Prostate gland (tissue), 2 donors: ENCODE results near the gene PCSK6. TPM values are rescaled to one million over a fixed set of nuclear protein-coding genes. Genes with fewer than 3 reads are reported as not detected.
A peak's percentile ranks its signal among the peaks of the same experiment; 100 is the strongest.
"Not testable (repeated sequence)": the region's sequence is repeated elsewhere in the genome, so short reads cannot be mapped to it uniquely, and the experiment has no call there.

Experiments used
- DNase-seq: peaks from one replicate; pipeline ENCODE4 v3.0.0-alpha.2; 2019; ENCODE audit warnings: low spot score
- H3K27ac ChIP-seq, 2 donors: fragments of 200-600 bp; sonication (generic); 2 replicates each; pipeline ENCODE4 v1.5.1; 2017 to 2019
- H3K27me3 ChIP-seq: fragments of 200-600 bp; sonication (generic); replicated peaks from 2 replicates; pipeline ENCODE4 v1.5.1; 2019; ENCODE audit not compliant: insufficient read depth
- H3K36me3 ChIP-seq, 2 donors: fragments of 200-600 bp; sonication (generic); 1 replicate in 1 of 2; 2 replicates in 1 of 2; pipeline versions ENCODE4 v1.5.1 to v1.8.1; 2017 to 2019
- H3K4me1 ChIP-seq: fragments of 200-600 bp; sonication (generic); replicated peaks from 2 replicates; pipeline ENCODE4 v1.5.1; 2019
- H3K4me3 ChIP-seq, 2 donors: fragments of 200-600 bp; sonication (generic); 2 replicates each; pipeline ENCODE4 v1.5.1; 2017 to 2019
- H3K9me3 ChIP-seq: fragments of 200-600 bp; sonication (generic); 2 replicates; pipeline ENCODE4 v1.5.1; 2017
- CTCF ChIP-seq, 4 experiments: fragments of 200-600 bp in 2 of 4; fragments of 450-650 bp in 2 of 4; sonication (generic) in 2 of 4; IDR thresholded peaks; 1 replicate in 3 of 4; 2 replicates in 1 of 4; pipeline ENCODE4 v1.5.1; 2016 to 2019; ENCODE audit warnings: antibody characterized with exemption in 4 of 4, mild to moderate bottlenecking in 2 of 4, moderate library complexity in 2 of 4
- POLR2A ChIP-seq: fragments of 450-650 bp; IDR thresholded peaks from one replicate; pipeline ENCODE4 v1.6.1; 2016; ENCODE audit warnings: antibody characterized with exemption, mild to moderate bottlenecking
- POLR2AphosphoS5 ChIP-seq: sonication (generic); formaldehyde crosslinking; IDR thresholded peaks from one replicate; pipeline ENCODE4 v1.6.1; 2017; ENCODE audit warnings: antibody characterized with exemption
- WGBS: methylation state at CpG from one replicate; pipeline ENCODE4 v1.1.5; 2018; 5-methylcytosine and 5-hydroxymethylcytosine counted together
- intact Hi-C: fragments of 100-400 bp; cut with DNase I; formaldehyde crosslinking; loops from one replicate; pipeline ENCODE4 v1.14.2; 2022
- total RNA-seq, 2 donors: library from RNA; depleted of rRNA; stranded (reverse); fragments of >200 nt; gene quantifications; one replicate each; pipeline ENCODE4 v1.1.0, GENCODE V29; 2016

PCSK6 gene
- total RNA-seq, 2 donors from 2014 or later, result 4.4 to 84.1 TPM

GRCh38 chr15:101358895-101359294, 130.6 kb downstream of the PCSK6 start:
- Histone ChIP-seq H3K4me3 (no peak overlapping the region), H3K27ac (no peak overlapping the region), H3K4me1 (no peaks in the 10 kb centered on the region), H3K9me3 (no peaks in the 10 kb centered on the region), H3K27me3 (no peaks in the 10 kb centered on the region), H3K36me3 (no peaks in the 10 kb centered on the region)
- 45% methylated on average over 7 of the region's 7 CpGs for WGBS
- DNase-seq, result peak; percentile 69
- TF ChIP-seq POLR2AphosphoS5 (peak; percentile 53), POLR2A (no peak), CTCF (IDR thresholded peaks at IDR 0.05) (no peak)
- intact Hi-C loops, result no loop called here

- no peaks in the 10 kb centered on the region for H3K4me1 ChIP-seq
- 93% methylated on average over 11 of the region's 11 CpGs for WGBS
- H3K9me3 ChIP-seq, result no peaks in the 10 kb centered on the region
- H3K4me3 ChIP-seq, result no peak overlapping the region
- intact Hi-C loops, result no loop called here
- H3K27me3 ChIP-seq, result no peaks in the 10 kb centered on the region
- TF ChIP-seq POLR2AphosphoS5 (no peak), CTCF (IDR thresholded peaks at IDR 0.05) (no peak), POLR2A (no peak)
- no peak overlapping the region for H3K27ac ChIP-seq
- no peaks in the 10 kb centered on the region for H3K36me3 ChIP-seq
- DNase-seq, result no peak
Observed at GRCh38 chr15:101357885-101358284, 131.6 kb downstream of the PCSK6 start.

GRCh38 chr15:101357333-101357732, 132.2 kb downstream of the PCSK6 start:
- H3K9me3 ChIP-seq, result no peaks in the 10 kb centered on the region
- no peak overlapping the region for H3K4me3 ChIP-seq
- DNase-seq, result no peak
- no peak overlapping the region for H3K27ac ChIP-seq
- intact Hi-C loops, result no loop called here
- no peaks in the 10 kb centered on the region for H3K27me3 ChIP-seq
- 89% methylated on average over 15 of the region's 15 CpGs for WGBS
- no peaks in the 10 kb centered on the region for H3K4me1 ChIP-seq
- TF ChIP-seq CTCF (IDR thresholded peaks at IDR 0.05), result no peak
- no peak for TF ChIP-seq POLR2AphosphoS5
- TF ChIP-seq POLR2A, result no peak
- no peaks in the 10 kb centered on the region for H3K36me3 ChIP-seq

GRCh38 chr15:101356512-101357172, 132.9 kb downstream of the PCSK6 start:
- H3K4me1 ChIP-seq, DNase-seq, H3K27ac ChIP-seq, H3K27me3 ChIP-seq, intact Hi-C loops, H3K9me3 ChIP-seq, H3K36me3 ChIP-seq, H3K4me3 ChIP-seq: not testable (repeated sequence)
- 91% methylated on average over 9 of the region's 9 CpGs for WGBS

GRCh38 chr15:101355678-101356464, 133.6 kb downstream of the PCSK6 start:
- TF ChIP-seq POLR2AphosphoS5, result no peak
- no peak for TF ChIP-seq POLR2A
- TF ChIP-seq CTCF (IDR thresholded peaks at IDR 0.05), result no peak
- H3K27ac ChIP-seq, result no peak overlapping the region
- no peaks in the 10 kb centered on the region for H3K4me1 ChIP-seq
- H3K27me3 ChIP-seq, result no peaks in the 10 kb centered on the region
- H3K36me3 ChIP-seq, result no peaks in the 10 kb centered on the region
- no peaks in the 10 kb centered on the region for H3K9me3 ChIP-seq
- intact Hi-C loops, result no loop called here
- 92% methylated on average over 23 of the region's 23 CpGs for WGBS
- no peak overlapping the region for H3K4me3 ChIP-seq
- no peak for DNase-seq
